Stimulated activated CD8-positive, alpha-beta memory T cell treated with anti-CD3 and anti-CD28 coated beads, Interleukin-7, amount 100 ng/mL, for 4 hours (primary cell): ENCODE data around the gene ZNF627.
"Not testable (repeated sequence)": the region's sequence is repeated elsewhere in the genome, so short reads cannot be mapped to it uniquely, and the experiment has no call there.

Experiments
- DNase-seq, 2 donors: peaks; one replicate each; pipeline ENCODE4 v3.0.0-alpha.2; 2020; ENCODE audit warnings: low read depth in 2 of 2

The ZNF627 gene

DNA sequence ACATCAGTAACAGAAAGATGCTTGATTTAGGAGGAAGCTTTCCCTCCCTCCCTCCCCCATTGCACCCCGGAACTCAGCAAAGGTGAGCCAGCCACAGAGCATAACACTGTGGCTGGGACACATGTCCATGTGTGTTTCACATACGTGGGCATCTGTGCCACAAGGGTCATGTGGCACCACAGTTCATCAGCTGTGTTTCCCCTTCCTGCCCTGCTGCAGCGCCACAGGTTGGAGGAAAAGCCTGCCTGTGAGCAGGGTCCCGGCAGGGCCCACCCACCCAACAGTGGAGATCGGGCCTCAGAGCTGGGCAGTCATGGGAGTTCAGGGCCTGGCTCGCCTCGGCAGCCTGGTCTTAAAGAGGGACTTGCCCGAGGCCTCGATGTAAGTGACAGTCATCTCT lies 22.6 kb upstream of the ZNF627 start:
- DNase-seq: no peak

DNA sequence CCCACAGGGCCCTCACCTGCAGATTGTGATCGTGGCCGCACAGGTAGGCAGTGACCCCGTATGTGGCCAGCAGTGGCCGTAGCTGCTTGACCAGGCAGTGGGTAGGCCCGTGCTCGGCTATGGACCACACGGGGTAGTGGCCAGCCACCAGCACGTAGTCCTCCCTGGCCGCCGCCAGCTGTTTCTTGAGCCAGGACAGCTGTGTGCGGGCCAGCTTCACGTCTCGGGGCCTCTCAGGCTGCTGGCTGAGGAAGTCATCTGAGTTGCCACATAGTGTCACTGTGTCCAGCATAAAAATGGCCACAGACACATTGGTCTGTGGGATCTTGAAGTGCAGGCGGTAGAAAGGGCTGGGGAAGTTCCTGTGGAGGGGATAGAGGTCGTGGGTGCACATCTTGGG lies 21.1 kb upstream of the ZNF627 start:
- DNase-seq: no peak

DNA sequence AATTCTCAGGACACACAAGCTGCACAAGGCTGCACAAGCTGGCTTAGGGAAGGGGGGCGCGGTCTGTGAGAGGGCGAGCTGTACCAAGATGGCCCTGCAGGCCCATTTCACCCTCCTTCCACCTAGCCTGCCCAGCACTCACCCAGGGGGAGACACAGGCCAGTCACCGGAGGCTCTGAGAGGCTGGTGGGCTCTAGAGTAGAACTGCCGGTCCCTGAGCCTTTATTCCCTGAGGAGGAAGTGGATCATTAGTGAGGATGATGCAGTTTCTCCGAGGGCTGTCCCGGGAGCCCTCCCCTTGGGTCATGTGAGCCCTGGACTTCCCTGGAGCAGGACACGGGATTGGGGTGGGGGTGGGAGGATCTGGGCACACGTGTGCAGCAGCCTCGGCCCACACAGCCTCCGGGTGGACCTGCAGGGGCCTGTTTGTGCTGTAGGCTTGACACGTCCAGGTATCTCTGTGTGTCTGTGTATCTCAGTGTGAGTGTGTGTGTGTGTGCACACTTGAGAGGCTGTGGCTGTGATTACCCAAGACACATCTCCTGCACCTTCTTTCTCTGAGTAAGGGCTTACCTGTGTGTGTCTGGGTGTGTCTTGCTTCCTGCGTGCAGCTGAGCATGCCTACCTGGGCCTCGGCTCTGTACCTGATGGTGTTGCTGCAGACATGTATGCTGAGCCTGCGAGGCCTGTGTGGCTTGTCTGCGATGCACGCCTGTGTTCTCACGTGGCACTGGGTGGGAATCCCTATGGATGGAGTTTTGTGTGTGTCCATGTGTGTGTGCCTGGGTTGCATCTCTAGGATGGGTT lies 19.6 kb upstream of the ZNF627 start, which contains the start of gene ACP5:
TSS of gene ACP5 (minus strand) at position 195 of the 807 bp plus-strand sequence. CDS start 328 bp downstream, outside the sequence.
- DNase-seq: no peak

DNA sequence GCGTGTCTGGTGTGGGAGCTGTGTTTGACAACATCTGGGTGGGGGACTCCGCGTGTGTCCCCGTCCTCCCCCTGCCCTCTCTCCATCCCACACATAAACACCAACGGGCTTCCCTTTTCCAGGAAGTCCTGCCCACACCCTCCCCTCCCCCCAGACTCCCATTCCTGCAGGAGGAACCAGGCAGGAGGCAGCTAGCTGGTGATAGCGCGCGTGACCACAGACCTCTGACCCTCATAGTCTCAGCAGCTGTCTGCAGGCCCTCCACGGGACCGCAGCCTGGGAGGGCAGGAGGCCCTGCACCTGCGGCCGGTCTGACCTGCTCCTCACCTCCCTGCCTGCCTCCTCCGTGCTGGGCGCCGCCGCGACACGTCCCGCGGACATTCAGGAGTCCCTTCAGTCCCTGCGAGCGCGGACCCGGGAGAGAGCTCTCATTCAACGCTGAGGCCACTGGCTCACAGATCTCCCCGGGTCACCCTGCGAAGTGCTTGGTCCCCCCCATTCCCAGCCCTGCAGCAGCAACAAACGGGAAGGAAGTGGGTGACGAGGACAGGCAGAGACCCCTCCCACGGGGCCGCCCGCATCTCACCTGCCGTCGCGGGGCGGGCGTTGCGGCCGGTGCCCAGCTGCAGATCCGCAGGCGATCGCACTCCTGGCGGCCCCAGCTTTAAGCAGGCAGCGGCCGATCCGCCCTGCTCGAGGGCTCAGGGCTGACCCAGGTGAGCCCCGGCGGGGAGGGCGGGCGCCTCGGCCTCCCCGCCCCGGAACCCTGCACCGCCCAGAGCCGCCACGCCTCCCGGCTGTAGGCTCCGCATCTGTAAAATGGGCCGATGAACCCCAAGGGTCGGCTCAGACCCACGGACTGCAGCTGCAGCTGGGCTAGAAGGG lies 18.8 kb upstream of the ZNF627 start:
- DNase-seq: peak in 1 of 2 donors; percentile 15

DNA sequence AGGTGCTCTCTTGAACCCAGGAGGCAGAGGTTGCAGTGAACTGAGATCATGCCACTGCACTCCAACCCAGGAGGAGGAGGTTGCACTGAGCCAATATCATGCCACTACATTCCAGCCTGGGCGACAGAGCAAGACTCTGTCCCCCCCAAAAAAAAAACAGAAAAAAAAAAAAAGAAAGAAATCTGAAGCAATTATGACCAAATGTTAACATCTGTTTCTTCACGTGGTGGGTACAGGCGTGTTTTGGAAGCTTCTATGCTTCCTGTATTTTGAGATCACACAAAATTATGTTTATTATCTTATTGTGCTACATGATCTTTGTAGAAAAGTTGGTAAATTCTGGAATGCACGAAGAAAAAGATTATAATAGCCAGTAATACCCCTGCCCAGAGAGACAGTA lies 17.2 kb upstream of the ZNF627 start:
- DNase-seq: no peak

DNA sequence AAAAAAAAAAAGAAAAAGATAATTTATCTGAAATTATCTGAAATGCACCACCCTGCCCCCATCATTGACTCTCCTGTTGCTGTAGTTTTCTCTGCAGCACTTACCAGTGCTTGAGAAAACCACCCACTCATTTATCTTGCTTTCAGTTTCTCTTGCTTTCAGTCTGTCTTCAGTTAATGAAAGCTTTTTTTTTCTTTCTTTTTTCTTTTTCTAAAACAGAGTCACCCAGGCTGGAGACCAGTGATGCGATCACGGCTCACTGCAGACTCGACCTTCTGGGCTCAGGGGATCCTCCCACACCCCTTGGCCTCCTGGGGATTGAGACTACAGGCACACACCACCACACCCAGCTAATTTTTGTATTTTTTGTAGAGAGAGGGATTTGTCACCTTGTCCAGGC lies 15.5 kb upstream of the ZNF627 start:
- peak in 1 of 2 donors; percentile 22 for DNase-seq

DNA sequence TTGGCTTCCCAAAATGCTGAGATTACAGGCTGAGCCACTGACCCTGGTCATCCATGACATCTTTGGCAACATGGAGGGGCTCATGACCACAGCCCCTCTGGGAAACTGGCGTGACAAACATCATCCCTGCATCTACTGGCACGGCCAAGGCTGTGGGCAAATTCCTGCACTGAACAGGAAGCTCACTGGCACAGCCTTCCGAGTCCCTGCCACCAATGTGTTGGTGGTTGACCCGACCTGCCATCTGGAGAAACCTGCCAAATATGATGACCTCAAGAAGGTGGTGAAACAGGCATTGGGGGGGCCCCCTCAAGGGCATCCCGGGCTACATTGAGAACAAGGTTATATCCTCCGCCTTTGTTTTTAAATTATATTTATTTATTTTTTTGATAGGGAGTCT lies 11.0 kb upstream of the ZNF627 start:
- no peak for DNase-seq

DNA sequence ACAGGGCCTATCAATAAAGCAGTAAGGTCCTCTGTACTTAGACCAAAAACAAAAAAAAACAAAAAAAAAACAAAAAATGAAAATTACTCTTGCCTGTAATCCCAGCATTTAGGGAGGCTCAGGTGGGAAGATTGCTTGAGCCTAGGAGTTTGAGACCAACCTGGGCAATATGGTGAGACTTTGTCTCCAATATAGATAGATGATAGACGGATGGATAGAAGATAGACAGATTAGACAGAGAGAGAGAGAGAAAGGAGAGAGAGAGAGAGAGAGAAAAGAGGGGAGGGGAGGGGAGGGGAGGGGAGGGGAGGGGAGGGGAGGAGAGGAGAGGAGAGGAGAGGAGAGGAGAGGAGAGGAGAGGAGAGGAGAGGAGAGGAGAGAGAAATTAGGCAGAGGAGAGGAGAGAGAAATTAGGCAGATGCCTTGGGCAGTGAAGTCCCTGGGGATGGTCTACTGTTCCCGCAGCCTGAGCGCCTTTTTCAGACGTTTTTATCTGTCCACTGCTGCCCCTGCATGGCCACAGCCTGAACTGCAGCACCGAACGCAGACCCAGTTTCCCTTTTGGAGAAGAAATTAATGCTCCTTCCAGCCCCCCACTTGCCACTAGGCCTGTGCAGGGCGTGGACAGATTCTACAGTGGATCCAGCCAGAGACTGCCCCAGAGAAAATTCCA lies 9.8 kb upstream of the ZNF627 start:
- peak; percentile 54 to 56 for DNase-seq

DNA sequence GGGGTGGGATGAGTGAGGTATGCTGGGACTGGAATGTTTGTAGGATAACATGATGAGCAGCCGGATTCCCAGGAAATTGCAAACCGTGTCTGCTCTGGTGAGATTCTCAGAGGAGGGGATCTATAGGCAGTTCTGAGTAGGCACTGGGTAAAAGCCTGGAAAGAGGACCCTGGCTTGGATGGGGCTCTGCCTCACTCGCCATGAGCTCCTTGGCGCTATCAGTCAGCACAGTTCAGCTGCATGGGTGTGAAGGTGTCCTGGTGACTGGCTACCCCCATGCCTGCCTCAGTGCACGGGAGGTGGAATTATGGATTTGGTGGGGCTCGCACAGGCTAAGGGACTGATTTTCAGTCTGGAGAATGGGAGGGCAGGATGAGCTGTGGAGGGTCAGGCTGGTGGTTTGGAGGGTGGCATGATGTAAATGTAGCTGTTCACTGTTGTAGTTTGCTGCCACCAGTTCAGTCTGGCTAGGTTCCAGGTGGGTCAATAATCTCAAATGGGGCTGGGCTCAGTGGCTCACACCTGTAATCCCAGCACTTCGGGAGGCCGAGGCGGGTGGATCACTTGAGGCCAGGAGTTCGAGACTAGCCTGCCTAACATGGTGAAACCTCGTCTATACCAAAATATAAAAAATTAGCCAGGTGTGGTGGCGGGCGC lies 9.2 kb upstream of the ZNF627 start:
- no peak for DNase-seq

DNA sequence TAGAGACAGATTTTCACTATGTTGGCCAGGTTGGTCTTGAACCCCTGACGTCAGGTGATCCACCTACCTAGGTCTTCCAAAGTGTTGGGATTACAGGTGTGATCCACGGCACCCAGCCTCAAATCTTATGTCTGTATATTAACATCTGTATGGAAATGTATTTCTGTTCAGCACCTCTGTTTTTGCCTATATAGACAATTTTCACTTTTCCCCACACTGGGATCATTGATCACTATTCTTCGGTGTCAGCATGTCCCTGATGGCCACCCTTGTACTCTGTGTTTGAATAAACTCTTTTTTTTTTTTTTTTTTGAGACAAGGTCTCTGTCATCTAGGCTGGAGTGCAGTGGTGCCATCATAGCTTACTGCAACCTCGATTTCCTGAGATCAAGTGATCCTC lies 3.2 kb upstream of the ZNF627 start:
- DNase-seq: no peak

DNA sequence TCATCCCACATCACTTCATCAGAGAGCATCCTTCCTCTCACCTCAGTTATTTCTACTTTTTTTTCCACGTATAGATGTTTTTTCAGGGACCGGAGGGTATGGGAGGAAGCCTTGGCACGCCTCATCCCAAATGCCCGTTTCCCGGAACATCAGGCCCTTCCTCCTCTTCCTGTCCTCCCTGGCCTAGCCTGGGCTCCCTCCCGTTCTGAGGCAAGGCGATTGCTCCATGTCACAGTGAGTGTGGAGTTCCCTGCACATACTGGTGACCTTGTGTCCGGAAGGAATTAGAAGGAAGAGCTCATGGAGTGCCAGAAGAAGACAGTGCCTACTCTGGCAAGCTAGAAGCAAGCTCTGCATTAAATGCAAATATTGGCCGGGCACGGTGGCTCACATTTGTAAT lies 1.1 kb upstream of the ZNF627 start:
- DNase-seq: no peak

DNA sequence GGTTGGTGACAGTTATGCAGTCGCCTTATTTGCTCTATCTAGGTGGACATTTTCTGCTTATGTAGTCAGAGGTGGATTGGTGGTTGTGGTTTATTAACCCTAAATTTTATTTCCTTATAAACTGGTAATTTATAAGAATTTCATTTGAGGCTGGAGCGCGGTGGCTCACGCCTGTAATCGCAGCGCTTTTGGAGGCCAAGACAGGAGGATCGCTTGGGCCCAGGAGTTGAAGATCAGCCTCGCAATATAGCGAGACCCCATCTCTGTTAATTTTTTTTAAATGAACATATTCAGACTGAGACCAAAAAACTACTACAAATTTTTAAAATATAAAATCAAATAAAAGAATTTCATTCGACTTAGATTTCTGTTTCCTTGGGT lies 810 bp downstream of the ZNF627 start:
- DNase-seq: no peak

DNA sequence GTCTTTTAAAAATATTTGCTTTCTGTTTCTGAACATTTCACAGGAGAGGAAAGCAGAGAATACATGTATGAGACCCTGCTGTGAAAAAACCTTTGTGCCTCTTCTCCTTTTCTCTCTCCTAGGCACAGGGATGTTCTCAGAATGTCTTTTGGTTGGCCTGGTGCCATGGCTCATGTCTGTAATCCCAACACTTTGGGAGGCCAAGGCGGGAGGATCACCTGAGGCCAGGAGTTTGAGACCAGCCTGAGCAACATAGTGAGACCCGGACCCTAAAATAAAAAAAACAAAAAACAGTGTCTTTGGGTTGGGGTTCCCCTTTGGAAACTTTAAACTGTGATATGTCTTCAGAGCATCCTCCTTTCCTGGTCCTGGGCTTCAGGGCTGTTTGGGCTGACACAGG lies 1.5 kb downstream of the ZNF627 start:
- no peak for DNase-seq

DNA sequence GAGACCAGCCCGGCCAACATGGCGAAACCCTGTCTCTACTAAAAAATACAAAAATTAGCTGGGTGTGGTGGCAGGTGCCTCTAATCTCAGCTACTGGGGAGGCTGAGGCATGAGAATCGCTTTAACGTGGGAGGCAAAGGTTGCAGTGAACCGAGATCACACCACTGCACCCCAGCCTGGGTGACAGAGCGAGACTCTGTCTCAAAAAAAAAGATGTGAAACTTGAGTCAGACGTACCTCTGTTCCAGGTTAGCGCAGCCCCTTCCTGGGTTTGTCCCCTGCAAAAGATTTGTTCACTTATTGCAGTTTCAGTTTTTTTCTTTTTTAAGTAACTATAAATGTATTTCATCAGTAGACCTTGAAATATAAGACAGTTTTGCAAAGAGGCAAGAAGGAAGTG lies 2.4 kb downstream of the ZNF627 start:
- not testable (repeated sequence) for DNase-seq

DNA sequence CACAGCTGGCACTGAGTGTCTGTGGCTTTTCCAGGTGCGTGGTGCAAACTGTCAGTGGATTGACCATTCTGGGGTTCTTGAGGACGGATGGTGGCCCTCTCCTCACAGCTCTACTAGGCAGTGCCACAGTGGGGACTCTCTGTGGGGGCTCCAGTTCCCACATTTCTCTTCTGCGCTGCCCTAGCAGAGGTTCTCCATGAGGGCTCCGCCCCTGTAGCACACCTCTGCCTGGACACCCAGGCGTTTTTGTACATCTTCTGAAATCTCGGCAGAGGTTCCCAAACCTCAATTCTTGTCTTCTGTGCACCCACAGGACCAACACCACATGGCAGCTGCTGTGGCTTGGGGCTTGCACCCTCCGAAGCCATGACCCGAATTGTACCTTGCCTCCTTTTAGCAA lies 9.2 kb downstream of the ZNF627 start:
- no peak for DNase-seq

DNA sequence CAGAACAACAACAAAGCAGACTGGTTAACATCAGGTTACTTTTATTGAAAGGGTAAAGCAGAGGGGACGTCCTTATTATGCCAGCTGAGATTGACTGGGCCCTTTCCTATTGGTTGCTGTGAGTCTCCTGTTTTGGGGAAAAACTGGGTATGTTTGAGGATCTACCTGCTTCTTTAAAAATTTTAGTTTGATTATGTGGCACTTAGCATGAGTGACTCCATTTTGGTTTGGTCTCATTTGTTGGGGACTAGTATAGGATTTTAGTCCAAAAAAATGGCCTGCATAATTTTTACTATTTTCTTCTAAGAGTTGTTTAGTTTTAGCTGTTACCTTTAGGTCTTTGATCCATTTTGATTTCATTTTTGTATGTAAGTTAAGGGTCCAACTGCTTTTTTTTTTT lies 14.4 kb downstream of the ZNF627 start:
- no peak for DNase-seq

DNA sequence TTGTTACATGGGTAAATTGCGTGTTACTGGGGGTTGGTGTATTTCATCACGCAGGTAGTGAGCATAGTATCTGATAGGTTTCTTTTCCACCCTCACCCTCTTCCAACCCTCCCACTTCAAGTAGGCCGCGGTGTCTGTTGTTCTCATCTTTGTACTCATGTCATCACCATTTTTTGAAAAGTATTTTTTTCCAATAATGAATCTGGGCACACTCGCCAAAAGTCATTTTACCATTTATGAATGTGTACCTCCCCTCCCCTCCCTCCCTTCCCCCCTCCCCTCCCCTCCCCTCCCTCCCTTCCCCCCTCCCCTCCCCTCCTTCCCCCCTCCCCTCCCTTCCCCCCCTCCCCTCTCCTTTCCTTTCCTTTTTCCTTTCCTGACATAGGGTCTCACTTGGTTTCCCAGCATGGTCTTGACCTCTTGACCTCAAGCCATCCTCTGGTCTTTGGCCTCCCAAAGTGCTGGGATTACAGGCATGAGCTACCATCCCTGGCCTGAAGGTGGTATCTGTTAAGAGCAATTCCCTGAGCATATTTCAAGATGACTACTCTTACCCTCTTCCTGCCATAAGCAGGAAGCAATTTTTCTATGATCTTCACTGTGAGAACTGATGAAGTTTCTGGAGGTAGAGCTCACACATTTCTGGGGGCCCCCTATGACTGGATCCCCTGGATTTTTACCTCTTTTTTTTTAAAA lies 15.7 kb downstream of the ZNF627 start:
- DNase-seq: no peak

DNA sequence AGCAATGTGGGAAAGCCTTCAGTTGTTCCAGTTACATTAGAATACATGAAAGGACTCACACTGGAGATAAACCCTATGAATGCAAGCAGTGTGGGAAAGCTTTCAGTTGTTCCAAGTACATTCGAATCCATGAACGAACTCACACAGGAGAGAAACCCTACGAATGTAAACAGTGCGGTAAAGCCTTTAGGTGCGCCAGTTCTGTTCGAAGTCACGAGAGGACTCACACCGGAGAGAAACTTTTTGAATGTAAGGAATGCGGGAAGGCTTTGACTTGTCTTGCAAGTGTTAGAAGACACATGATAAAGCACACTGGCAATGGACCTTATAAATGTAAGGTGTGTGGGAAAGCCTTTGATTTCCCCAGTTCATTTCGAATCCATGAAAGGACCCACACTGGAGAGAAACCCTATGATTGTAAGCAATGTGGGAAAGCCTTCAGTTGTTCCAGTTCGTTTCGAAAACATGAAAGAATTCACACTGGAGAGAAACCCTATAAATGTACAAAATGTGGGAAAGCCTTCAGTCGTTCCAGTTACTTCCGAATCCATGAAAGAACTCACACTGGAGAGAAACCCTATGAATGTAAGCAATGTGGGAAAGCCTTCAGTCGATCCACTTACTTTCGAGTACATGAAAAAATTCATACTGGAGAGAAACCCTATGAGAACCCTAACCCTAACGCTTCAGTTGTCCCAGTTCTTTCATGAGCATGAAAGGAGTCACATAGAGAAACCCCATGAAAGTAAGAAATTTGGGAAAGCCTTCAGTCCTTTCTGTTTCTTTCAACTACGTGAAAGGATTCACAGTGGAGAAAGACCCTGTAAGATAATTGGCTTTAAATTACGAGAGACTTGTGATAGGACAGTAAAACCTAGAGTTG lies 20.1 kb downstream of the ZNF627 start:
- no peak for DNase-seq

DNA sequence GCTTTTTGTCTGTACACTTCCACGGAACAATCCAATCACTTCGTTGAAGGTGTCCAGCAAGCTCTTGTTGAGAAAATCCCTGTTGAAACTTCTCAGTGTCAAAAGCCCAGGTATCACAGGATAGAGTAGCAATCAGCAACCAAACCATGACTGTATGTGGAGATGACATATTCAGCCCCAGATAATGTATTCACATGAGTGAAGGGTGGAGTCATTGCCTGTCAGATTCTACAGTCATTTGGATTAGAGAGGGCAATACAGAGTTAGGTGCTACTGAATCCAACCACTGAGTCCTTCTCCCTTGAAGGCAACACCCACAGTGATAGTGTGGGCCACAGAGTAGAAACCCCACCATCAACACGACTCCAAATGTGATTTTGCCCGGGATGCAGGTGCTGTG lies 23.3 kb downstream of the ZNF627 start:
- no peak for DNase-seq

DNA sequence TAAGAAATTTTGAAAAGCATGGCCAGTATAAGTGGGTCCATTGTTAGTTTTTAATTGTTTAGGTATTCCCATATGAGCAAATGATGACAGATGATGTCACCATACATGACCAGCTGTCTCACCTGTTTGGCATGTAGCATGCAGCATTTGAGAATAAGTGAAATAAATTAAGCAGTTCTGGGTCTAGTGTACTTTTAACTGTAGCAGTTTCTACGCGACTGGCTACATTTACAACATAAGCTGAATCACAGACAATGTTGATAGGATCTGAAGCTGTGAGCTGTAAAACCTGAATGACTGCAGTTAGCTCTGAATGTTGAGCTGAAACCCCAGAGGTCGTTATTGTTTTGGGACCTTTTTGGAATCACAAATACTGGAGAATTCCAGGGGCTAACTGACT lies 25.1 kb downstream of the ZNF627 start:
- DNase-seq: not testable (repeated sequence)
